ENCODE results near the gene TNS2.

DNA sequence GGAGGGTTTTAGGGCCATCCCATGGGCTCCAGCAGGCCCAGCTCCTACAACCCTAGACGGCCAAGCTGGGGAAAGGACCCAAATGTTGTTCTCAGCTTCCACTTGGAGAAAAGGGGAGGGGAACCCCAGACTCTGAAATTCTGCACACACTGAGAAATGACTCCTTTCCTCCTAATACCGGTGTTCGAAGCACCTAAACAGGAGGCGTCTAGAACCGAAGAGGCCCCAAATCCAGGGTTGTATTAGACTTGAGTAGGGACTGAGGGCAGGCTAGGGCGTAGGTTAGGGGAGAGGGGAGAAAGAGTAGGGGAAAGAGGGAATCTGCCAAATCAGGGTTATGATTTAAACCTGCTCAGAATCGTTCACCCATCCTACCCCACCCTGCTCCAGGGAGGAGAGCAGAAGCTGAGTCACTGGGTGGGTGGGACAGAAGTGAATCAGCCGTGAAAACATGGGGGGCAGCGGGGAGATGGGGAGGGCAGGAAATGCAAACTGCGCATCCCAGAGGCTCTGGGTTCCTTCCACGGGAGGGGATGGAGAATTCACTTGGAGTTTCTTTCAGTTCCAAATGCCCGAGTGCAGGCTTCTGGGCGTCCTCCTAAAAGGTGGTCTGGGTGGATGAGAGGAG is 48.6 kb downstream of the TNS2 start:
- TF ChIP-seq, protein P1, sequence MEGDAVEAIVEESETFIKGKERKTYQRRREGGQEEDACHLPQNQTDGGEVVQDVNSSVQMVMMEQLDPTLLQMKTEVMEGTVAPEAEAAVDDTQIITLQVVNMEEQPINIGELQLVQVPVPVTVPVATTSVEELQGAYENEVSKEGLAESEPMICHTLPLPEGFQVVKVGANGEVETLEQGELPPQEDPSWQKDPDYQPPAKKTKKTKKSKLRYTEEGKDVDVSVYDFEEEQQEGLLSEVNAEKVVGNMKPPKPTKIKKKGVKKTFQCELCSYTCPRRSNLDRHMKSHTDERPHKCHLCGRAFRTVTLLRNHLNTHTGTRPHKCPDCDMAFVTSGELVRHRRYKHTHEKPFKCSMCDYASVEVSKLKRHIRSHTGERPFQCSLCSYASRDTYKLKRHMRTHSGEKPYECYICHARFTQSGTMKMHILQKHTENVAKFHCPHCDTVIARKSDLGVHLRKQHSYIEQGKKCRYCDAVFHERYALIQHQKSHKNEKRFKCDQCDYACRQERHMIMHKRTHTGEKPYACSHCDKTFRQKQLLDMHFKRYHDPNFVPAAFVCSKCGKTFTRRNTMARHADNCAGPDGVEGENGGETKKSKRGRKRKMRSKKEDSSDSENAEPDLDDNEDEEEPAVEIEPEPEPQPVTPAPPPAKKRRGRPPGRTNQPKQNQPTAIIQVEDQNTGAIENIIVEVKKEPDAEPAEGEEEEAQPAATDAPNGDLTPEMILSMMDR (IDR thresholded peaks at IDR 0.05), result no peak
- TF ChIP-seq, protein P2, sequence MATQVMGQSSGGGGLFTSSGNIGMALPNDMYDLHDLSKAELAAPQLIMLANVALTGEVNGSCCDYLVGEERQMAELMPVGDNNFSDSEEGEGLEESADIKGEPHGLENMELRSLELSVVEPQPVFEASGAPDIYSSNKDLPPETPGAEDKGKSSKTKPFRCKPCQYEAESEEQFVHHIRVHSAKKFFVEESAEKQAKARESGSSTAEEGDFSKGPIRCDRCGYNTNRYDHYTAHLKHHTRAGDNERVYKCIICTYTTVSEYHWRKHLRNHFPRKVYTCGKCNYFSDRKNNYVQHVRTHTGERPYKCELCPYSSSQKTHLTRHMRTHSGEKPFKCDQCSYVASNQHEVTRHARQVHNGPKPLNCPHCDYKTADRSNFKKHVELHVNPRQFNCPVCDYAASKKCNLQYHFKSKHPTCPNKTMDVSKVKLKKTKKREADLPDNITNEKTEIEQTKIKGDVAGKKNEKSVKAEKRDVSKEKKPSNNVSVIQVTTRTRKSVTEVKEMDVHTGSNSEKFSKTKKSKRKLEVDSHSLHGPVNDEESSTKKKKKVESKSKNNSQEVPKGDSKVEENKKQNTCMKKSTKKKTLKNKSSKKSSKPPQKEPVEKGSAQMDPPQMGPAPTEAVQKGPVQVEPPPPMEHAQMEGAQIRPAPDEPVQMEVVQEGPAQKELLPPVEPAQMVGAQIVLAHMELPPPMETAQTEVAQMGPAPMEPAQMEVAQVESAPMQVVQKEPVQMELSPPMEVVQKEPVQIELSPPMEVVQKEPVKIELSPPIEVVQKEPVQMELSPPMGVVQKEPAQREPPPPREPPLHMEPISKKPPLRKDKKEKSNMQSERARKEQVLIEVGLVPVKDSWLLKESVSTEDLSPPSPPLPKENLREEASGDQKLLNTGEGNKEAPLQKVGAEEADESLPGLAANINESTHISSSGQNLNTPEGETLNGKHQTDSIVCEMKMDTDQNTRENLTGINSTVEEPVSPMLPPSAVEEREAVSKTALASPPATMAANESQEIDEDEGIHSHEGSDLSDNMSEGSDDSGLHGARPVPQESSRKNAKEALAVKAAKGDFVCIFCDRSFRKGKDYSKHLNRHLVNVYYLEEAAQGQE (IDR thresholded peaks at IDR 0.05; ENCODE audit: low read depth, low read length), result no peak
- no peak for TF ChIP-seq SIN3A (IDR thresholded peaks at IDR 0.05; ENCODE audit: borderline replicate concordance, low read depth, low read length)
- no peak; the same call in 1 of the 2 replicates for TF ChIP-seq YY1 (IDR thresholded peaks at IDR 0.05; ENCODE audit: low read depth)
- no peak for TF ChIP-seq TEAD4 (IDR thresholded peaks at IDR 0.05; ENCODE audit: borderline replicate concordance, insufficient read depth)
- no peak for TF ChIP-seq RAD21 (IDR thresholded peaks at IDR 0.05; ENCODE audit: low read length)
- TF ChIP-seq FOXJ3 (CRISPR knock-in tag; IDR thresholded peaks at IDR 0.05), result no peak
- TF ChIP-seq, protein P3, sequence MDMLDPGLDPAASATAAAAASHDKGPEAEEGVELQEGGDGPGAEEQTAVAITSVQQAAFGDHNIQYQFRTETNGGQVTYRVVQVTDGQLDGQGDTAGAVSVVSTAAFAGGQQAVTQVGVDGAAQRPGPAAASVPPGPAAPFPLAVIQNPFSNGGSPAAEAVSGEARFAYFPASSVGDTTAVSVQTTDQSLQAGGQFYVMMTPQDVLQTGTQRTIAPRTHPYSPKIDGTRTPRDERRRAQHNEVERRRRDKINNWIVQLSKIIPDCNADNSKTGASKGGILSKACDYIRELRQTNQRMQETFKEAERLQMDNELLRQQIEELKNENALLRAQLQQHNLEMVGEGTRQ (IDR thresholded peaks at IDR 0.05; ENCODE audit: borderline replicate concordance, low read depth, low read length), result no peak

All from SK-N-SH (cell line).